ENCODE results near the gene SLC43A1.

The SLC43A1 gene

DNA sequence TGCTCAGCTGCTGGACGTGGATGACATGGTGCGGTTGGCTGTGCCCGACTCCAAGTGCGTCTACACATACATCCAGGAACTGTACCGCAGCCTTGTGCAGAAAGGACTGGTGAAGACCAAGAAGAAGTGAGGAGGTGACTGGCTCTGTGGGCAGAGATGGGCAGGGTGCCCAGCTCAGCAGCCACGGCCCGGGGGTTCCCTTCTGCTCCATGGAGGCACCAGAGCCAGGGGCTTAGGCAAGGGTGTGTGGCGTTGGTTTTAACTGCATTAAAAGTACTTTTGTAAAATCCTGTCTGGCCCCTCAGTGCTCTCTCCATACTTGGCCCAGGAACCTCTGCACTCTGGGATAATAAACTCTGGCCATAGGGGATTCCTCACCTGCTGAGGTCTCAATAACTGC is 34.5 kb upstream of the SLC43A1 start:
- H3K4me3 ChIP-seq (ENCODE audit: low read depth, low read length), result no peak overlapping the region
- no peak for TF ChIP-seq CTCF (IDR thresholded peaks at IDR 0.05; ENCODE audit: low read depth, low read length)

DNA sequence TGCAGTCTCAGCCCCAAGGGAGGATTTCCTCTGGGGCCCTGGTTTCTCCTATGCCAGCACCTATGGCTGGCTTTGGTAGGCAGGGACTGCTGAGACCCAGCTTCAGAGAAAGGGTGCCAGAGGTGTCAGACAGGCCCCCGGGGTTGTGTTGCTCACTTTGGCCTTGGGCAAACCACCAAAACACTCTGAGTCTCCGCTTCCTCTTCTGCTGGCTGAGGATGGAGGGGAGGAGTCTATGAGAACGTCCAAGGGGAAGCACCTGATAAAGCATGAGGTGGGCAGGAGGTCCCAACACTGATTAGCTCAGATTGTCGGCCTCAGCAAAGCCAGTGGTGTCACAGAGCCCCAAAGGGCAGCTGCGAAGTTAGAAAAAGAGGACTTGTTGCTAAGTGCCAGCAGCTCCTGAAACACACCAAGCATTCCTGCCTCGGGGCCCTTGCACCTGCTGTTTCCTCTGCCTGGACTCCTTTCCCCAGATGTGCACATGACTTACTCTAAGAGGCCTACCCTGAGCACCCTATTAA is 32.4 kb upstream of the SLC43A1 start:
- no peak overlapping the region for H3K4me3 ChIP-seq (ENCODE audit: low read depth, low read length)
- TF ChIP-seq CTCF (IDR thresholded peaks at IDR 0.05; ENCODE audit: low read depth, low read length), result no peak

- H3K4me3 ChIP-seq (ENCODE audit: low read depth, low read length), result no peak overlapping the region
These were observed 31.5 kb upstream of the SLC43A1 start for GRCh38 chr11:57546869-57547475.

GRCh38 chr11:57546451-57546850 is 30.9 kb upstream of the SLC43A1 start:
- no peak for TF ChIP-seq CTCF (IDR thresholded peaks at IDR 0.05; ENCODE audit: low read depth, low read length)
- H3K4me3 ChIP-seq (ENCODE audit: low read depth, low read length), result no peak overlapping the region

More at GRCh38 chr11:57546869-57547475, 31.5 kb upstream of the SLC43A1 start:
- TF ChIP-seq CTCF (IDR thresholded peaks at IDR 0.05; ENCODE audit: low read depth, low read length), result 0 out of 2 replicates have a peak, but pooled peaks have one; percentile 18

DNA sequence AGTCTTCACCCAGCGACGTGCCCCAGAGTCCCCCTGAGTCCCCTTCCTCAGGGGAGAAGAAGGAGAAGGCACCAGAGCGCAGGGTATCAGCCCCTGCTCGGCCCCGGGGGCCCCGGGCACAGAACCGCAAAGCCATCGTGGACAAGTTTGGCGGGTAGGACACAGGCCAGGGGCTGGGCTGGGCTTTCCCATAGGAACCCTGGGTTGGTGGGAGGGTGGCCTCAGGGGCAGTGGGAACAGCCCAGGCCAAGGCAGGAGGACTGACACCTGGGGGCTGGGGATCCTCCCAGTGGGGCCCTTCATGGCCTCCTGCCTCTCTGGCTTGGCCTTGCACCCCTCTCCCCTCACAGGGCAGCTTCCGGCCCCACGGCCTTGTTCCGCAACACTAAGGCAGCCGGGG is 30.4 kb upstream of the SLC43A1 start:
- H3K4me3 ChIP-seq (ENCODE audit: low read depth, low read length), result no peak overlapping the region

DNA sequence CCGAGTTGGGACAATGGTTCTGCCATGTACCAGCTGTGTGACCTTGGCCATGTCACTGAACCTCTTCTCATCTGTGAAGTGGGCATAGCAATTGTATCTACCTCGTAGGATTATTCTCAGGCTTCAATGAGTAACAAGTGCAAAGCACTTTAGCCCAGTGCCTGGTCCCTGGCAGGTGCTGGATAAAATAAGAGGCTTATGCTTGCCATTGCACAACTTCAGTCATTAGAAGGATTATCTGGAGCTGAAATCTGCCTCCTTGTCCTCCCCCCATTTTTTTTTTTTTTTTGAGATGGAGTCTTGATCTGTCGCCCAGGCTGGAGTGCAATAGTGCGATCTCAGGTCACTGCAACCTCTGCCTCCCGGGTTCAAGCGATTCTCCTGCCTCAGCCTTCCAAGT is 29.1 kb upstream of the SLC43A1 start:
- no peak for TF ChIP-seq CTCF (IDR thresholded peaks at IDR 0.05; ENCODE audit: low read depth, low read length)
- no peak overlapping the region for H3K4me3 ChIP-seq (ENCODE audit: low read depth, low read length)

More for the DNA sequence above, 30.4 kb upstream of the SLC43A1 start:
- no peak for TF ChIP-seq CTCF (IDR thresholded peaks at IDR 0.05; ENCODE audit: low read depth, low read length)

GRCh38 chr11:57543593-57543992 is 28.1 kb upstream of the SLC43A1 start:
- H3K4me3 ChIP-seq (ENCODE audit: low read depth, low read length), result no peak overlapping the region
- TF ChIP-seq CTCF (IDR thresholded peaks at IDR 0.05; ENCODE audit: low read depth, low read length), result no peak

All from WI38 (cell line).